ENCODE data around the gene TRIM61. TPM values are rescaled to one million over a fixed set of nuclear protein-coding genes. Genes with fewer than 3 reads are reported as not detected.
"Not testable (repeated sequence)": the region's sequence is repeated elsewhere in the genome, so short reads cannot be mapped to it uniquely, and the experiment has no call there.

The TRIM61 gene
- polyA plus RNA-seq, 1 donor (not counting 4 experiments of a cell fraction or from before 2014, with no cell fraction given) = 0.45 TPM

- Histone ChIP-seq H3K4me2 (ENCODE audit: control insufficient read depth, extremely low read depth, insufficient read depth, low read depth, low read length) (no peak overlapping the region), H2AFZ (ENCODE audit: control insufficient read depth, low read length) (peak overlapping the region; percentile 31), H3K27ac (ENCODE audit: control insufficient read depth, insufficient read depth, low read length) (no peak overlapping the region), H3K9ac (ENCODE audit: control insufficient read depth, extremely low read depth, insufficient read depth, low read length) (no peak overlapping the region), H3K4me3 (ENCODE audit: control insufficient read depth in 2 of 3, extremely low read depth in 1 of 3, insufficient read depth in 2 of 3, low read depth in 1 of 3, low read length in 3 of 3) (no peak overlapping the region), H3K36me3 (ENCODE audit: control insufficient read depth in 2 of 2, extremely low read depth in 1 of 2, insufficient read depth in 2 of 2, low read length in 2 of 2) (no peaks in the 10 kb centered on the region), H3K27me3 (ENCODE audit: control insufficient read depth, extremely low read depth, insufficient read depth, low read length) (no peaks in the 10 kb centered on the region), H3K4me1 (ENCODE audit: control insufficient read depth, extremely low read depth, insufficient read depth, low read length) (peaks cover 13% of the 10 kb centered on the region), H3K79me2 (ENCODE audit: control insufficient read depth, insufficient read depth, low read length) (no peaks in the 10 kb centered on the region), H3K9me3 (ENCODE audit: control insufficient read depth, low read depth, low read length) (no peaks in the 10 kb centered on the region), H3K9me1 (ENCODE audit: control insufficient read depth, extremely low read depth, insufficient read depth, low read length) (no peaks in the 10 kb centered on the region), H4K20me1 (ENCODE audit: control insufficient read depth, extremely low read depth, insufficient read depth, low read length) (no peaks in the 10 kb centered on the region)
- DNase-seq (ENCODE audit: low read depth, low spot score) (peak; percentile 36), FAIRE-seq (peak; percentile 77)
- TF ChIP-seq CTCF (optimal IDR thresholded peaks at IDR 0.05 in 1 of 3, IDR thresholded peaks at IDR 0.05 in 1 of 3, conservative IDR thresholded peaks at IDR 0.05 in 1 of 3; ENCODE audit: extremely low read depth in 1 of 3, insufficient read depth in 2 of 3, low read length in 3 of 3) = no peak
- no peak for TF ChIP-seq EZH2 (IDR thresholded peaks at IDR 0.05; ENCODE audit: low read length)
- dilution Hi-C loops (cut with MboI; ENCODE audit: extremely low pct_ligation_motif_present, low sequenced_read_pairs) = no loop called here
Observed at GRCh38 chr4:164931551-164932324, 45.7 kb downstream of the TRIM61 start.

GRCh38 chr4:164930647-164931046 is 46.8 kb downstream of the TRIM61 start:
- no peak for TF ChIP-seq EZH2 (IDR thresholded peaks at IDR 0.05; ENCODE audit: low read length)
- no peak for TF ChIP-seq CTCF (optimal IDR thresholded peaks at IDR 0.05 in 1 of 3, IDR thresholded peaks at IDR 0.05 in 1 of 3, conservative IDR thresholded peaks at IDR 0.05 in 1 of 3; ENCODE audit: extremely low read depth in 1 of 3, insufficient read depth in 2 of 3, low read length in 3 of 3)
- Histone ChIP-seq H3K9me1 (ENCODE audit: control insufficient read depth, extremely low read depth, insufficient read depth, low read length) (no peaks in the 10 kb centered on the region), H3K4me1 (ENCODE audit: control insufficient read depth, extremely low read depth, insufficient read depth, low read length) (peaks cover 20% of the 10 kb centered on the region), H3K27me3 (ENCODE audit: control insufficient read depth, extremely low read depth, insufficient read depth, low read length) (no peaks in the 10 kb centered on the region), H2AFZ (ENCODE audit: control insufficient read depth, low read length) (peak overlapping the region; percentile 58), H3K36me3 (ENCODE audit: control insufficient read depth in 2 of 2, extremely low read depth in 1 of 2, insufficient read depth in 2 of 2, low read length in 2 of 2) (no peaks in the 10 kb centered on the region), H3K79me2 (ENCODE audit: control insufficient read depth, insufficient read depth, low read length) (no peaks in the 10 kb centered on the region), H3K9ac (ENCODE audit: control insufficient read depth, extremely low read depth, insufficient read depth, low read length) (no peak overlapping the region), H4K20me1 (ENCODE audit: control insufficient read depth, extremely low read depth, insufficient read depth, low read length) (no peaks in the 10 kb centered on the region), H3K4me3 (ENCODE audit: control insufficient read depth in 2 of 3, extremely low read depth in 1 of 3, insufficient read depth in 2 of 3, low read depth in 1 of 3, low read length in 3 of 3) (no peak overlapping the region), H3K27ac (ENCODE audit: control insufficient read depth, insufficient read depth, low read length) (no peak overlapping the region), H3K9me3 (ENCODE audit: control insufficient read depth, low read depth, low read length) (no peaks in the 10 kb centered on the region), H3K4me2 (ENCODE audit: control insufficient read depth, extremely low read depth, insufficient read depth, low read depth, low read length) (no peak overlapping the region)
- dilution Hi-C loops (cut with MboI; ENCODE audit: extremely low pct_ligation_motif_present, low sequenced_read_pairs) = no loop called here
- DNase-seq (ENCODE audit: low read depth, low spot score) = no peak
- no peak for FAIRE-seq

GRCh38 chr4:164927101-164927500 is 50.4 kb downstream of the TRIM61 start:
- H2AFZ ChIP-seq (ENCODE audit: control insufficient read depth, low read length); H3K9me1 ChIP-seq (ENCODE audit: control insufficient read depth, extremely low read depth, insufficient read depth, low read length); H3K9ac ChIP-seq (ENCODE audit: control insufficient read depth, extremely low read depth, insufficient read depth, low read length); H4K20me1 ChIP-seq (ENCODE audit: control insufficient read depth, extremely low read depth, insufficient read depth, low read length); H3K4me3 ChIP-seq (ENCODE audit: control insufficient read depth in 2 of 3, extremely low read depth in 1 of 3, insufficient read depth in 2 of 3, low read depth in 1 of 3, low read length in 3 of 3); H3K36me3 ChIP-seq (ENCODE audit: control insufficient read depth in 2 of 2, extremely low read depth in 1 of 2, insufficient read depth in 2 of 2, low read length in 2 of 2); H3K27me3 ChIP-seq (ENCODE audit: control insufficient read depth, extremely low read depth, insufficient read depth, low read length); H3K27ac ChIP-seq (ENCODE audit: control insufficient read depth, insufficient read depth, low read length); H3K9me3 ChIP-seq (ENCODE audit: control insufficient read depth, low read depth, low read length); DNase-seq (ENCODE audit: low read depth, low spot score); dilution Hi-C loops (cut with MboI; ENCODE audit: extremely low pct_ligation_motif_present, low sequenced_read_pairs); H3K79me2 ChIP-seq (ENCODE audit: control insufficient read depth, insufficient read depth, low read length); H3K4me2 ChIP-seq (ENCODE audit: control insufficient read depth, extremely low read depth, insufficient read depth, low read depth, low read length): not testable (repeated sequence)
- FAIRE-seq = peak; percentile 98
- peaks cover 20% of the 10 kb centered on the region for H3K4me1 ChIP-seq (ENCODE audit: control insufficient read depth, extremely low read depth, insufficient read depth, low read length)

All from keratinocyte (primary cell).